ENCODE data around the gene SSC4D.

- TF ChIP-seq KLF10 (CRISPR knock-in tag; IDR thresholded peaks at IDR 0.05) (no peak), SIX5 (IDR thresholded peaks at IDR 0.05; ENCODE audit: borderline replicate concordance in 1 of 2, insufficient read depth in 1 of 2, low read depth in 1 of 2, low read length in 2 of 2) (no peak)
These were observed 55.8 kb downstream of the SSC4D start for GRCh38 chr7:76353744-76354143.

Data from K562 (cell line).